HepG2 (cell line): ENCODE results near the gene COG1. TPM values are rescaled to one million over a fixed set of nuclear protein-coding genes. Genes with fewer than 3 reads are reported as not detected.

Source experiments
- ATAD3A ChIP-seq: sonication (generic); formaldehyde crosslinking; IDR thresholded peaks from 2 replicates; pipeline ENCODE4 v1.4.0; 2020; ENCODE audit warnings: missing genetic modification reagents
- ESRRA ChIP-seq: sonication (generic); formaldehyde crosslinking; IDR thresholded peaks from 2 replicates; pipeline ENCODE4 v1.5.1; 2020; ENCODE audit warnings: mild to moderate bottlenecking, low read depth, missing genetic modification reagents
- ETV5 ChIP-seq: IDR thresholded peaks from 2 replicates; pipeline ENCODE4 v1.6.1; 2018; ENCODE audit warnings: missing biosample characterization, missing genetic modification reagents, inconsistent platforms, borderline replicate concordance
- GZF1 ChIP-seq: sonication (generic); formaldehyde crosslinking; IDR thresholded peaks from 2 replicates; pipeline ENCODE4 v1.5.1; 2020; ENCODE audit warnings: mild to moderate bottlenecking, missing genetic modification reagents
- HNF1B ChIP-seq: sonication (generic); formaldehyde crosslinking; IDR thresholded peaks from 2 replicates; pipeline ENCODE4 v1.5.1; 2020; ENCODE audit warnings: mild to moderate bottlenecking, moderate library complexity, missing genetic modification reagents
- JUNB ChIP-seq: sonication (generic); formaldehyde crosslinking; IDR thresholded peaks from 2 replicates; pipeline ENCODE4 v1.8.0; 2022; ENCODE audit warnings: missing genetic modification reagents, mild to moderate bottlenecking, borderline replicate concordance
- KLF6 ChIP-seq: IDR thresholded peaks from 2 replicates; pipeline ENCODE4 v1.8.0; 2016; ENCODE audit warnings: missing biosample characterization, missing genetic modification reagents
- MAFK ChIP-seq, 2 experiments: IDR thresholded peaks in 1 of 2; conservative IDR thresholded peaks in 1 of 2; 2 replicates each; pipeline ENCODE4 v1.6.1; 2011; ENCODE audit warnings: improper control_type of control experiment in 2 of 2, low read length in 2 of 2
- NFIB ChIP-seq: sonication (generic); formaldehyde crosslinking; IDR thresholded peaks from 2 replicates; pipeline ENCODE4 v1.9.0; 2021; ENCODE audit warnings: missing genetic modification reagents, mild to moderate bottlenecking, borderline replicate concordance
- RBM22 ChIP-seq: fragments of 200-400 bp; formaldehyde crosslinking; optimal IDR thresholded peaks from 2 replicates; pipeline ENCODE3; 2017; ENCODE audit warnings: mild to moderate bottlenecking, low read length, moderate library complexity
- SMAD9 ChIP-seq: sonication (generic); formaldehyde crosslinking; IDR thresholded peaks from 2 replicates; pipeline ENCODE4 v1.5.1; 2020; ENCODE audit warnings: mild to moderate bottlenecking, missing genetic modification reagents
- SOX6 ChIP-seq, 2 experiments: fragments of 450-650 bp in 1 of 2; sonication (generic) in 1 of 2; formaldehyde crosslinking in 1 of 2; IDR thresholded peaks; 2 replicates each; pipeline versions ENCODE4 v1.4.0 to v1.6.1; 2017 to 2020; ENCODE audit warnings: antibody characterized with exemption in 1 of 2, mild to moderate bottlenecking in 1 of 2, missing genetic modification reagents in 1 of 2
- SP5 ChIP-seq: IDR thresholded peaks from 2 replicates; pipeline ENCODE4 v1.6.1; 2016; ENCODE audit warnings: low read depth, borderline replicate concordance
- SRSF4 ChIP-seq: fragments of 200-400 bp; formaldehyde crosslinking; IDR thresholded peaks from one replicate; pipeline ENCODE4 v1.6.1; 2018; ENCODE audit warnings: mild to moderate bottlenecking, low read depth, low read length, moderate library complexity; ENCODE audit not compliant: poor library complexity, severe bottlenecking
- STAT5B ChIP-seq: sonication (generic); formaldehyde crosslinking; IDR thresholded peaks from 2 replicates; pipeline ENCODE4 v1.4.0; 2020; ENCODE audit warnings: missing genetic modification reagents
- SYNCRIP ChIP-seq: fragments of 200-400 bp; formaldehyde crosslinking; IDR thresholded peaks from 2 replicates; pipeline ENCODE4 v1.6.1; 2018; ENCODE audit warnings: mild to moderate bottlenecking, low read depth, low read length; ENCODE audit not compliant: insufficient read depth
- TCF7L2 ChIP-seq: IDR thresholded peaks from 2 replicates; pipeline ENCODE4 v1.6.1; 2011; ENCODE audit warnings: mild to moderate bottlenecking, low read depth, low read length, moderate library complexity
- ZFP36L2 ChIP-seq: sonication (generic); formaldehyde crosslinking; IDR thresholded peaks from 2 replicates; pipeline ENCODE4 v1.4.0; 2020; ENCODE audit warnings: missing genetic modification reagents
- ZNF180 ChIP-seq: sonication (generic); formaldehyde crosslinking; IDR thresholded peaks from 2 replicates; pipeline ENCODE4 v1.4.0; 2020; ENCODE audit warnings: low read depth, missing genetic modification reagents, borderline replicate concordance
- ZNF232 ChIP-seq: sonication (generic); formaldehyde crosslinking; IDR thresholded peaks from 2 replicates; pipeline ENCODE4 v1.4.0; 2020; ENCODE audit warnings: missing genetic modification reagents, borderline replicate concordance
- ZNF235 ChIP-seq: sonication (generic); formaldehyde crosslinking; IDR thresholded peaks from 2 replicates; pipeline ENCODE4 v1.8.1; 2023; ENCODE audit warnings: mild to moderate bottlenecking, missing genetic modification reagents, borderline replicate concordance
- ZNF256 ChIP-seq: sonication (generic); formaldehyde crosslinking; conservative IDR thresholded peaks from 2 replicates; pipeline ENCODE4 v1.4.0; 2020; ENCODE audit warnings: missing genetic modification reagents
- ZNF337 ChIP-seq: sonication (generic); formaldehyde crosslinking; IDR thresholded peaks from 2 replicates; pipeline ENCODE4 v1.5.1; 2020; ENCODE audit warnings: missing genetic modification reagents, low read depth, mild to moderate bottlenecking, borderline replicate concordance
- ZNF33A ChIP-seq: sonication (generic); formaldehyde crosslinking; IDR thresholded peaks from 2 replicates; pipeline ENCODE4 v1.5.1; 2020; ENCODE audit warnings: missing genetic modification reagents, mild to moderate bottlenecking, moderate library complexity, borderline replicate concordance
- ZNF451 ChIP-seq: sonication (generic); formaldehyde crosslinking; IDR thresholded peaks from 2 replicates; pipeline ENCODE4 v1.5.0; 2020; ENCODE audit warnings: mild to moderate bottlenecking, missing genetic modification reagents
- ZNF563 ChIP-seq: sonication (generic); formaldehyde crosslinking; IDR thresholded peaks from 2 replicates; pipeline ENCODE4 v1.8.0; 2022; ENCODE audit warnings: mild to moderate bottlenecking, moderate library complexity, missing genetic modification reagents
- ZNF576 ChIP-seq: sonication (generic); formaldehyde crosslinking; IDR thresholded peaks from 2 replicates; pipeline ENCODE4 v1.4.0; 2020; ENCODE audit warnings: mild to moderate bottlenecking, missing genetic modification reagents
- ZNF841 ChIP-seq: sonication (generic); formaldehyde crosslinking; IDR thresholded peaks from 2 replicates; pipeline ENCODE4 v1.8.1; 2023; ENCODE audit warnings: missing genetic modification reagents, borderline replicate concordance
- polyA plus RNA-seq, 8 experiments: library from polyadenylated mRNA; depleted of rRNA in 3 of 8; stranded (reverse) in 7 of 8; unstranded in 1 of 8; fragments of >200 nt; fragmentation: Illumina TruSeq in 4 of 8; extraction: Trizol in 4 of 8; gene quantifications; 2 replicates each; pipeline versions ENCODE4 v1.2.1 to v1.2.3, GENCODE V29; 2011 to 2016; ENCODE audit warnings: low read depth in 4 of 8, missing spikeins in 1 of 8, mixed read lengths in 1 of 8; ENCODE audit not compliant: insufficient read depth in 1 of 8
- total RNA-seq, 5 experiments: library from RNA; depleted of rRNA; stranded (reverse); fragments of >200 nt; fragmentation: Illumina TruSeq; extraction: Trizol; gene quantifications; 2 replicates each; pipeline ENCODE4 v1.2.3, GENCODE V29; 2016; ENCODE audit warnings: low read depth in 1 of 5
- TF ChIP-seq, protein P1 (sequence below): sonication (generic); formaldehyde crosslinking; IDR thresholded peaks from 2 replicates; pipeline ENCODE4 v1.8.0; 2023; ENCODE audit warnings: mild to moderate bottlenecking, missing genetic modification reagents

COG1 gene
- total and polyA plus RNA-seq, 2 of the 13 experiments (the other 11 are each of a cell fraction or from before 2014, with no cell fraction given) = 36.6 to 39.7 TPM

DNA sequence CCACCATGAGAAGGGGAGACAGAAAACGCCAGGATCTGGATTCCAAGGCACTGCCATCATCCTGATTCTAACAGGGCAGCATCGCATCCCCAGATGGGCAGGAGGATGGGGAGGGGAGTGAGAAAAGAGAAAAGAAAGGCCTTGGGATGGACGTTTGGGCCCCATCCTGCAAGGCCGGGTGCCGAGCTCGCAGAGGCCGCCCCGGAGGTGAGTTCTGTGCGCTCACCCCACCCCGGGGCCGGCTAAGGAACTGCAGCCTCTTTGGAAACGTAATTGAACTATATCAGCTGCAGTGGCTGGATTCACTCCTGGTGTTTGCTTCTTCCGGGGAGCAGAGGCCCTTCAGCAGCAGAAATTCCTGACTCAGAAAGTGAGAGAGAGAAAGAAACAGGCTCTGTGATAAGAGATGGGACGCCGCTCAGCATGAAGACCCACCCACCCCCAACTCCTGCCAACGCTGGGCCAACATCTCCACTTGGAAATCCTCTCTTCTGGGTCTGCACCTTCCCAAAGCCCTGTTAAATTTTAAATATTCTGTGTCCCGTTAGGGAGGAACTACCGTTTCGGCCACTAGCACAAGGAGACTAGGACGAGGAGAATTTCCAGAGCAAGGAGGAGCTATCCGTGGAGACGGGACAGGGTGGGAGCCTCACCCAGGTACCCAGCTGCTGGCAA is 36.6 kb upstream of the COG1 start (continued):
- TF ChIP-seq SRSF4 (no peak), STAT5B (no peak), ATAD3A (CRISPR knock-in tag) (no peak), ZNF841 (CRISPR knock-in tag) (no peak), TCF7L2 (no peak), ZNF256 (0 out of 2 replicates have a peak, but pooled peaks have one; percentile 27), ZNF180 (CRISPR knock-in tag) (no peak), ZNF232 (CRISPR knock-in tag) (no peak), KLF6 (CRISPR knock-in tag) (no peak), ESRRA (no peak), ETV5 (CRISPR knock-in tag) (peak; percentile 56; the same call in 1 of the 2 replicates), GZF1 (CRISPR knock-in tag) (no peak), ZNF451 (CRISPR knock-in tag) (no peak), ZNF576 (CRISPR knock-in tag) (no peak), RBM22 (no peak), ZNF235 (no peak), ZNF33A (CRISPR knock-in tag) (no peak), NFIB (no peak), ZFP36L2 (no peak), SP5 (CRISPR knock-in tag) (no peak), SMAD9 (CRISPR knock-in tag) (no peak), MAFK (conservative IDR thresholded peaks at IDR 0.05 in 1 of 2, IDR thresholded peaks at IDR 0.05 in 1 of 2; ENCODE audit: low read length in 2 of 2) (0 out of 4 replicates have a peak, but pooled peaks of 1 of the 2 experiments have one; percentile 7), SYNCRIP (no peak), SOX6 (IDR thresholded peaks at IDR 0.05) (no peak), SOX6 (CRISPR knock-in tag; IDR thresholded peaks at IDR 0.05) (no peak; the same call in 1 of the 2 replicates), ZNF337 (CRISPR knock-in tag) (no peak), JUNB (CRISPR knock-in tag) (no peak), HNF1B (CRISPR knock-in tag) (peak; percentile 61), ZNF563 (CRISPR knock-in tag) (peak; percentile 54; the same call in 1 of the 2 replicates)
- TF ChIP-seq, protein P1, sequence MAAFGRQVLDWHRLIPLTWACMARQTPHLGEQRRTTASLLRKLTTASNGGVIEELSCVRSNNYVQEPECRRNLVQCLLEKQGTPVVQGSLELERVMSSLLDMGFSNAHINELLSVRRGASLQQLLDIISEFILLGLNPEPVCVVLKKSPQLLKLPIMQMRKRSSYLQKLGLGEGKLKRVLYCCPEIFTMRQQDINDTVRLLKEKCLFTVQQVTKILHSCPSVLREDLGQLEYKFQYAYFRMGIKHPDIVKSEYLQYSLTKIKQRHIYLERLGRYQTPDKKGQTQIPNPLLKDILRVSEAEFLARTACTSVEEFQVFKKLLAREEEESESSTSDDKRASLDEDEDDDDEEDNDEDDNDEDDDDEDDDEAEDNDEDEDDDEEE (CRISPR knock-in tag) = peak; percentile 64; the same call in 1 of the 2 replicates
